Ascending aorta (tissue), 2 donors: ENCODE data around the gene UBXN7. TPM values are rescaled to one million over a fixed set of nuclear protein-coding genes. Genes with fewer than 3 reads are reported as not detected.

Experiments used
- DNase-seq, 2 donors: peaks; one replicate each; pipeline ENCODE4 v3.0.0-alpha.2; 2019; ENCODE audit warnings: low spot score in 2 of 2
- H3K27ac ChIP-seq, 2 donors: fragments of 200-600 bp; sonication (generic); one replicate each; pipeline ENCODE4 v1.5.1; 2016 to 2017; ENCODE audit warnings: mild to moderate bottlenecking in 1 of 2
- H3K27me3 ChIP-seq: fragments of 200-600 bp; sonication (generic); one replicate; pipeline ENCODE4 v1.5.1; 2017
- H3K36me3 ChIP-seq, 2 donors: fragments of 200-600 bp; sonication (generic); one replicate each; pipeline ENCODE4 v1.5.1; 2016
- H3K4me1 ChIP-seq, 2 donors: fragments of 200-600 bp; sonication (generic); one replicate each; pipeline ENCODE4 v1.5.1; 2016 to 2017; ENCODE audit warnings: mild to moderate bottlenecking in 1 of 2
- H3K4me3 ChIP-seq, 2 donors: fragments of 200-600 bp; sonication (generic); one replicate each; pipeline ENCODE4 v1.5.1; 2016 to 2017; ENCODE audit warnings: mild to moderate bottlenecking in 1 of 2
- H3K9me3 ChIP-seq, 2 donors: fragments of 200-600 bp; sonication (generic); one replicate each; pipeline ENCODE4 v1.5.1; 2016
- CTCF ChIP-seq, 3 experiments: fragments of 200-600 bp in 2 of 3; fragments of 450-650 bp in 1 of 3; sonication (generic) in 2 of 3; IDR thresholded peaks; one replicate each; pipeline ENCODE4 v1.5.1; 2016 to 2019; ENCODE audit warnings: antibody characterized with exemption in 3 of 3, mild to moderate bottlenecking in 1 of 3, moderate library complexity in 1 of 3
- intact Hi-C: fragments of 100-400 bp; cut with DNase I; formaldehyde crosslinking; loops from one replicate; pipeline ENCODE4 v1.15.1; 2023
- total RNA-seq: library from RNA; depleted of rRNA; stranded (reverse); fragments of >200 nt; gene quantifications from one replicate; pipeline ENCODE4 v1.1.0, GENCODE V29; 2016

Gene UBXN7
- total RNA-seq, 1 donor from 2014 or later, result 7.2 TPM

- no peaks in the 10 kb centered on the region for H3K4me1 ChIP-seq
- H3K27ac ChIP-seq, result no peak overlapping the region
- no peak for DNase-seq
- no peak for TF ChIP-seq CTCF (IDR thresholded peaks at IDR 0.05)
- H3K27me3 ChIP-seq, result no peaks in the 10 kb centered on the region
- no peaks in the 10 kb centered on the region for H3K9me3 ChIP-seq
- no peaks in the 10 kb centered on the region for H3K36me3 ChIP-seq
- intact Hi-C loops, result no loop called here
- H3K4me3 ChIP-seq, result no peak overlapping the region
These were observed 105.3 kb downstream of the UBXN7 start for GRCh38 chr3:196326936-196327335.

GRCh38 chr3:196323691-196324090, 108.5 kb downstream of the UBXN7 start:
- DNase-seq, result no peak
- H3K27me3 ChIP-seq, result no peaks in the 10 kb centered on the region
- intact Hi-C loops, result no loop called here
- H3K9me3 ChIP-seq, result no peaks in the 10 kb centered on the region
- H3K27ac ChIP-seq, result no peak overlapping the region
- H3K4me3 ChIP-seq, result no peak overlapping the region
- no peaks in the 10 kb centered on the region for H3K4me1 ChIP-seq
- no peaks in the 10 kb centered on the region for H3K36me3 ChIP-seq
- no peak for TF ChIP-seq CTCF (IDR thresholded peaks at IDR 0.05)

DNA sequence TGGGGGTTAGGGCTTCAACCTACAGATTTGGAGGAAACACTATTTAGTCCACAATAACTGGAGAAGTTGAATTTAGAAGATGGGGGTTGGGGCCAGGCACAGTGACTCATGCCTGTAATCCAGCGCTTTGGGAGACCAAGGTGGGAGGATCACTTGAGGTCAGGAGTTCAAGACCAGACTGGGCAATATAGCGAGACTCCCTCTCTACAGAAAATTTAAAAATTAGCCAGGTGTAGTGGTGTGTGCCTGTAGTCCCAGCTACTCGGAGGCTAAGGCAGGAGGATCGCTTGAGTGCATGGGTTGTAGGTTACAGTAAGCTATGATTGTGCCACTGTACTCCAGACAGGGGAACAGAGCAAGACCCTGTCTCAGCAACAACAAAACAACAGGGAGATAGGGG, 109.2 kb downstream of the UBXN7 start:
- H3K4me1 ChIP-seq, result no peaks in the 10 kb centered on the region
- H3K27ac ChIP-seq, result no peak overlapping the region
- no peaks in the 10 kb centered on the region for H3K27me3 ChIP-seq
- no peaks in the 10 kb centered on the region for H3K9me3 ChIP-seq
- no peak overlapping the region for H3K4me3 ChIP-seq
- no peak for TF ChIP-seq CTCF (IDR thresholded peaks at IDR 0.05)
- intact Hi-C loops, result no loop called here
- no peak for DNase-seq
- no peaks in the 10 kb centered on the region for H3K36me3 ChIP-seq

GRCh38 chr3:196321162-196321561, 111.1 kb downstream of the UBXN7 start:
- no peaks in the 10 kb centered on the region for H3K9me3 ChIP-seq
- H3K4me1 ChIP-seq, result no peaks in the 10 kb centered on the region
- H3K36me3 ChIP-seq, result no peaks in the 10 kb centered on the region
- H3K27me3 ChIP-seq, result no peaks in the 10 kb centered on the region
- no peak overlapping the region for H3K27ac ChIP-seq
- no peak for TF ChIP-seq CTCF (IDR thresholded peaks at IDR 0.05)
- H3K4me3 ChIP-seq, result no peak overlapping the region
- intact Hi-C loops, result no loop called here
- no peak for DNase-seq

- H3K27ac ChIP-seq, result no peak overlapping the region
- no peaks in the 10 kb centered on the region for H3K9me3 ChIP-seq
- no peak for DNase-seq
- H3K4me1 ChIP-seq, result no peaks in the 10 kb centered on the region
- no peaks in the 10 kb centered on the region for H3K36me3 ChIP-seq
- H3K4me3 ChIP-seq, result no peak overlapping the region
- intact Hi-C loops, result no loop called here
- no peak for TF ChIP-seq CTCF (IDR thresholded peaks at IDR 0.05)
- H3K27me3 ChIP-seq, result no peaks in the 10 kb centered on the region
These were observed 112.1 kb downstream of the UBXN7 start for GRCh38 chr3:196320137-196320536.
